Colonic mucosa (tissue), 4 donors: ENCODE measurements around the gene HCK. TPM values are rescaled to one million over a fixed set of nuclear protein-coding genes. Genes with fewer than 3 reads are reported as not detected.

Source experiments
- DNase-seq: peaks from one replicate; pipeline ENCODE4 v3.0.0-alpha.2; 2020
- H3K27ac ChIP-seq: fragments of 200-600 bp; one replicate; pipeline ENCODE4 v1.8.0; 2021
- H3K27me3 ChIP-seq: fragments of 200-600 bp; one replicate; pipeline ENCODE4 v1.8.0; 2021
- H3K36me3 ChIP-seq: fragments of 200-600 bp; one replicate; pipeline ENCODE4 v1.8.0; 2021
- H3K4me1 ChIP-seq: fragments of 200-600 bp; one replicate; pipeline ENCODE4 v1.8.0; 2021; ENCODE audit warnings: mild to moderate bottlenecking
- H3K4me3 ChIP-seq: fragments of 200-600 bp; one replicate; pipeline ENCODE4 v1.8.0; 2021
- H3K9ac ChIP-seq, 2 donors: one replicate each; pipeline ENCODE4 v1.7.0; 2013; ENCODE audit warnings: control low read depth in 2 of 2, low read depth in 2 of 2, low read length in 2 of 2
- H3K9me3 ChIP-seq: fragments of 200-600 bp; one replicate; pipeline ENCODE4 v1.8.0; 2021
- CTCF ChIP-seq: fragments of 200-600 bp; IDR thresholded peaks from one replicate; pipeline ENCODE4 v1.8.0; 2022; ENCODE audit warnings: antibody characterized with exemption, mild to moderate bottlenecking
- intact Hi-C: fragments of 100-400 bp; cut with DNase I; formaldehyde crosslinking; loops from one replicate; pipeline ENCODE4 v1.14.1; 2022
- total RNA-seq, 2 donors: library from RNA; stranded (reverse); fragmentation: NEBNext Ultra II Directional in 1 of 2; extraction: Animal tissue kit (Norgen Biotek cat#: 25700) in 1 of 2; gene quantifications; one replicate each; pipeline ENCODE4 v1.2.1, GENCODE V29; 2021
- donor health status: healthy.
- donor health status: DM: no; HTN: no; CAD: no.
- donor health status: DM: no; HTN: no; CAD: no.

HCK gene
- total RNA-seq, 2 donors from 2014 or later, result 3.7 to 6.6 TPM

- Histone ChIP-seq H3K27me3 (no peaks in the 10 kb centered on the region), H3K4me1 (no peaks in the 10 kb centered on the region), H3K36me3 (no peaks in the 10 kb centered on the region), H3K9me3 (no peaks in the 10 kb centered on the region), H3K27ac (no peak overlapping the region), H3K4me3 (no peak overlapping the region), H3K9ac (no peak overlapping the region)
- no peak for TF ChIP-seq CTCF
- intact Hi-C loops, result no loop called here
- no peak for DNase-seq
Observed at GRCh38 chr20:32088759-32089158, 36.7 kb downstream of the HCK start.

DNA sequence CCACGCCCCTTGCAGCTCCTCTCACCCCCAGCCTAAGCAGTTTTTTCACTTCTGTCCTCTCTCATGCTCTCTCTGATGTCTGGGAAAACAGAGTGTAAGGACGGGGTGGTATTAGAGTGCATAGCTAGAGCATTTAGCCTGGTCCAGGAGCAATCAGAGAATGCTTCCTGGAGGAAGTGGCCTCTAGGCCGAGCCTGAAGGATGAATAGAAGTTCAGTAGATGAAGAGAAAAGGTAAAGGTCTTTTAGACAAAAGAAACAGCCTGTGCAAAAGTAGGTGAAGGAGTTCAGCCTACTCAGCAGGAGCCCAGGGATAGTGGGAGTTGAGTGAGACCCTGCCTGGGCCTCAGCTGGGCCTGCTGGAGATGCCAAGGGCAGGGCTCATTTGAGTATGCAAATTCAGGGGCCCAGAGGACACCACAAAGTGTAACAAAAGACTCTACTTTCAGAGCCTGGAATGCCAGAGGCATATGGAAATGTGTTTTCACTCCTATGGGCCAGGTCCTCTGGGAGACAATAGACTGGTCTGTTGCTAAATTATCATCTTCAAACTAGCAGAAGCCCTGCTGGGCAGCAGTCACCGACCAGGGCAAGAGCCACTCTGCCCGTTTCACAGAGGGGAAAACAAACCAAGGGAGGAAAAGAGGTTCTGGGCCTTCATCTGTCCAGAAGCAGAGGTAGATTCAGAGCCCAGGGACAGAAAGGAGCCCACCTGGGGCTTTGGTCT lies 37.8 kb downstream of the HCK start:
- no peak for TF ChIP-seq CTCF
- H3K27me3 ChIP-seq, result no peaks in the 10 kb centered on the region
- H3K9ac ChIP-seq, result no peak overlapping the region
- H3K4me3 ChIP-seq, result no peak overlapping the region
- no peaks in the 10 kb centered on the region for H3K9me3 ChIP-seq
- intact Hi-C loops, result no loop called here
- H3K4me1 ChIP-seq, result no peaks in the 10 kb centered on the region
- no peak for DNase-seq
- no peak overlapping the region for H3K27ac ChIP-seq
- H3K36me3 ChIP-seq, result no peaks in the 10 kb centered on the region

- Histone ChIP-seq H3K4me1 (no peaks in the 10 kb centered on the region), H3K9me3 (no peaks in the 10 kb centered on the region), H3K9ac (no peak overlapping the region), H3K27me3 (no peaks in the 10 kb centered on the region), H3K27ac (no peak overlapping the region), H3K36me3 (no peaks in the 10 kb centered on the region), H3K4me3 (no peak overlapping the region)
- peak; percentile 93 for TF ChIP-seq CTCF
- DNase-seq, result peak; percentile 75
- intact Hi-C loops, result loop anchor here (2.0 kb wide), 1 partner anchor 269 kb away; no protein-coding TSS in a partner anchor
Observed at GRCh38 chr20:32091888-32092346, 39.9 kb downstream of the HCK start.

DNA sequence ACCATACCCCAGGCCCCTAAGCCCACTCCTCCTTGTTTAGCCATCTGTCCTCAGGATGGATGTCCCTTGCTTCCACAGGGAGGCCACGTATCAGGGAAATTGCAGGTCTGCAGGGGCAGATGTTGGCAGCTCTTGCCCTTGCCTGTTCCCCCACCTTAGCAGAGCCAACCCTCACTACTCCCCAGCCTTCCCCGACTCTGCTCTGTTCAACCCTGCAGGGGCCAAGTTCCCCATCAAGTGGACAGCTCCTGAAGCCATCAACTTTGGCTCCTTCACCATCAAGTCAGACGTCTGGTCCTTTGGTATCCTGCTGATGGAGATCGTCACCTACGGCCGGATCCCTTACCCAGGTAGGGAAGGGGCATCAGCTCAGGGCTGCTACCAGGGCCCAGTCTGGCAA lies 46.7 kb downstream of the HCK start:
- Histone ChIP-seq H3K36me3 (no peaks in the 10 kb centered on the region), H3K27me3 (no peaks in the 10 kb centered on the region), H3K9me3 (no peaks in the 10 kb centered on the region), H3K4me3 (no peak overlapping the region), H3K9ac (no peak overlapping the region), H3K27ac (no peak overlapping the region), H3K4me1 (no peaks in the 10 kb centered on the region)
- intact Hi-C loops, result no loop called here
- no peak for TF ChIP-seq CTCF
- DNase-seq, result no peak

DNA sequence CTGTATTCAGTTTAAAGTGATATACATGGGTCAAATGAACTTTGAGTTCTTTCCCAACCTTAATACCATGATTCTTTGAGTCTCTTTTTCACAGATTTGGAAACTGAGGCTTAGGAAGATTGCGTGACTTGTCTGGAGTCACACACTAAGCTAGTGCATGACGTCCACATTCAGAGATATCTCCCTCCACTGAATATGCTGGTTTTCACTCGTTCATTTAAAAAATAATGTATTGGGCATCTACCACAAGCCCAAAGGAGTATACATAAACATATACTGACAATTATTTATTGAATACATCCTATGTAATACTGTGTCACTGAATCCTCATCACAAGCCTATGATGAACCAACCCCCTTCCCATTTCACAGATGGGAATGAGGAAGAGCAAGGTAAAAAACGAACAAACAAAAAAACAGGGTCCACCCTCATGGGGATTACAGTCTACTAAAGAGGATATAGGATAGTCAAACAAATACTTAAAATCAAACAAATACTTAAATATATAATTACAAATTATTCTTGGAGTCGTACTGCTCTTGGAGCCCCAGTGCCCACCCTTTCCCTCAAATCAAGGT lies 56.9 kb downstream of the HCK start:
- Histone ChIP-seq H3K9me3 (no peaks in the 10 kb centered on the region), H3K27ac (peak overlapping the region; percentile 91), H3K27me3 (no peaks in the 10 kb centered on the region), H3K4me3 (peak overlapping the region; percentile 92), H3K4me1 (no peaks in the 10 kb centered on the region), H3K9ac (no peak overlapping the region), H3K36me3 (no peaks in the 10 kb centered on the region)
- intact Hi-C loops, result no loop called here
- no peak for DNase-seq
- no peak for TF ChIP-seq CTCF
